OCI-LY7 (cell line): ENCODE data around the gene ABCB8. TPM values are rescaled to one million over a fixed set of nuclear protein-coding genes. Genes with fewer than 3 reads are reported as not detected.
A peak's percentile ranks its signal among the peaks of the same experiment; 100 is the strongest.

Experiments used
- BruUV-seq: library from RNA; stranded (reverse); fragments of 400-500 nt; replicated peaks from 2 replicates; lab custom pipeline; 2021; lab: Mats Ljungman, UMichigan
- CTCF ChIA-PET: fragments of 300-600 bp; sonication (Branson Sonifier 250); formaldehyde crosslinking; loops from one replicate; lab custom pipeline; 2022; ENCODE audit warnings: antibody characterized with exemption; ENCODE audit not compliant: unreplicated experiment; lab: Charles Lee
- POLR2A ChIA-PET: fragments of 300-600 bp; sonication (Branson Sonifier 250); formaldehyde crosslinking; loops from one replicate; lab custom pipeline; 2022; ENCODE audit warnings: antibody characterized with exemption; lab: Charles Lee
- DNase-seq: peaks from one replicate; pipeline ENCODE4 v3.0.0-alpha.2; 2015; ENCODE audit warnings: low spot score
- H2AFZ ChIP-seq: fragments of 200-600 bp; sonication (generic), shearing (Covaris generic); 2 replicates; pipeline ENCODE4 v1.6.1; 2014; ENCODE audit warnings: mild to moderate bottlenecking, antibody characterized with exemption, low read length, moderate library complexity
- H3K27ac ChIP-seq: fragments of 200-600 bp; sonication (generic); 2 replicates; pipeline ENCODE4 v1.5.1; 2014; ENCODE audit warnings: mixed run types, low read depth, mild to moderate bottlenecking, moderate library complexity, low read length, inconsistent platforms; ENCODE audit not compliant: poor library complexity, severe bottlenecking
- H3K36me3 ChIP-seq: fragments of 200-600 bp; sonication (generic); 2 replicates; pipeline ENCODE4 v1.6.1; 2014; ENCODE audit warnings: mild to moderate bottlenecking, antibody characterized with exemption, low read length, moderate library complexity, mixed read lengths; ENCODE audit not compliant: insufficient read depth
- H3K4me1 ChIP-seq: fragments of 200-600 bp; sonication (generic); 2 replicates; pipeline ENCODE4 v1.5.1; 2014; ENCODE audit warnings: mild to moderate bottlenecking, low read length; ENCODE audit not compliant: insufficient read depth, poor library complexity, severe bottlenecking
- H3K4me2 ChIP-seq: fragments of 200-600 bp; sonication (generic); 2 replicates; pipeline ENCODE4 v1.6.1; 2014; ENCODE audit warnings: mild to moderate bottlenecking, low read length
- H3K4me3 ChIP-seq: fragments of 200-600 bp; sonication (generic); 2 replicates; pipeline ENCODE4 v1.5.1; 2014; ENCODE audit warnings: mild to moderate bottlenecking, low read depth, low read length; ENCODE audit not compliant: poor library complexity, severe bottlenecking
- H3K79me2 ChIP-seq: fragments of 200-600 bp; sonication (generic); 2 replicates; pipeline ENCODE4 v1.6.1; 2016; ENCODE audit warnings: low read depth, mild to moderate bottlenecking, low read length, moderate library complexity, mixed read lengths; ENCODE audit not compliant: insufficient read depth
- H3K9me2 ChIP-seq: fragments of 200-600 bp; sonication (generic); 2 replicates; pipeline ENCODE4 v1.6.1; 2016; ENCODE audit warnings: mild to moderate bottlenecking, low read length, mixed read lengths; ENCODE audit not compliant: insufficient read depth
- H3K9me3 ChIP-seq: fragments of 200-600 bp; sonication (generic); 2 replicates; pipeline ENCODE4 v1.6.1; 2014; ENCODE audit warnings: mild to moderate bottlenecking, mixed run types, low read length, mixed read lengths
- H4K20me1 ChIP-seq: fragments of 200-600 bp; sonication (generic); 2 replicates; pipeline ENCODE4 v1.6.1; 2014; ENCODE audit warnings: mild to moderate bottlenecking, antibody characterized with exemption, low read length, moderate library complexity, mixed read lengths; ENCODE audit not compliant: insufficient read depth
- EZH2phosphoT487 ChIP-seq: fragments of 200-600 bp; sonication (generic); IDR thresholded peaks from 2 replicates; pipeline ENCODE4 v1.6.1; 2018; ENCODE audit warnings: low read depth, borderline replicate concordance, mild to moderate bottlenecking, mixed run types, antibody characterized with exemption, low read length, moderate library complexity, mixed read lengths
- intact Hi-C: fragments of 100-400 bp; cut with micrococcal nuclease; formaldehyde crosslinking; loops from one replicate; pipeline ENCODE4 v1.10.0; 2022; ENCODE audit not compliant: unreplicated experiment
- total RNA-seq, 2 experiments: library from RNA; depleted of rRNA in 1 of 2; stranded (reverse); fragments of >200 nt in 1 of 2; shearing (Covaris generic) in 1 of 2; gene quantifications; 2 replicates each; pipeline ENCODE4 v1.2.3, GENCODE V29; 2014 to 2022
- TF ChIP-seq, protein P1 (sequence below): fragments of 200-600 bp; sonication (generic); conservative IDR thresholded peaks from 2 replicates; pipeline ENCODE4 v1.5.1; 2014; ENCODE audit warnings: mild to moderate bottlenecking, antibody characterized with exemption, low read length, moderate library complexity, mixed read lengths

ABCB8 gene
- total RNA-seq, 2 experiments from 2014 or later: 32.0 to 64.7 TPM

DNA sequence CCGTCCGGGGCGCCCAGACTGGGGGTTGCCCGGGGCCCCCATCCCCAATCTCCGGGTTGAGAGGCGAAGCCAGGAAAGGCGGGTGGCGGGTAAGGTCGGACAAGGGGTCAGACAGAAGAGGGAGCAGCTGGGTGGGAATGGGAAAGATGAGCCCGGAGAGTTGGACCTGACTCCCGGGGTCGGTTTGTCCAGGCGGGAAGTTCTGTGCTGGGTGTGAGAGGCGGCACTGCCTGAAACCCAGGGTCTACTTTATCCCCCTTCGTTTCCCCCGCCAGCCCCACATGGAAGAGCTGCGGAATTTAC is 31.8 kb downstream of the ABCB8 start:
- BruUV-seq: no TSS peak
- TF ChIP-seq, protein P1, sequence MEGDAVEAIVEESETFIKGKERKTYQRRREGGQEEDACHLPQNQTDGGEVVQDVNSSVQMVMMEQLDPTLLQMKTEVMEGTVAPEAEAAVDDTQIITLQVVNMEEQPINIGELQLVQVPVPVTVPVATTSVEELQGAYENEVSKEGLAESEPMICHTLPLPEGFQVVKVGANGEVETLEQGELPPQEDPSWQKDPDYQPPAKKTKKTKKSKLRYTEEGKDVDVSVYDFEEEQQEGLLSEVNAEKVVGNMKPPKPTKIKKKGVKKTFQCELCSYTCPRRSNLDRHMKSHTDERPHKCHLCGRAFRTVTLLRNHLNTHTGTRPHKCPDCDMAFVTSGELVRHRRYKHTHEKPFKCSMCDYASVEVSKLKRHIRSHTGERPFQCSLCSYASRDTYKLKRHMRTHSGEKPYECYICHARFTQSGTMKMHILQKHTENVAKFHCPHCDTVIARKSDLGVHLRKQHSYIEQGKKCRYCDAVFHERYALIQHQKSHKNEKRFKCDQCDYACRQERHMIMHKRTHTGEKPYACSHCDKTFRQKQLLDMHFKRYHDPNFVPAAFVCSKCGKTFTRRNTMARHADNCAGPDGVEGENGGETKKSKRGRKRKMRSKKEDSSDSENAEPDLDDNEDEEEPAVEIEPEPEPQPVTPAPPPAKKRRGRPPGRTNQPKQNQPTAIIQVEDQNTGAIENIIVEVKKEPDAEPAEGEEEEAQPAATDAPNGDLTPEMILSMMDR: peak; percentile 14; the same call in 1 of the 2 replicates
- no peak for TF ChIP-seq EZH2phosphoT487
- H3K36me3 ChIP-seq: peaks cover 16% of the 10 kb centered on the region
- H4K20me1 ChIP-seq: no peaks in the 10 kb centered on the region
- H3K4me1 ChIP-seq: peaks cover 33% of the 10 kb centered on the region
- ChIA-PET CTCF (interaction anchor here (0.6 kb wide), 2 partner anchors 28 to 52 kb away, joined by 3 to 5 read pairs; no protein-coding TSS in a partner anchor), POLR2A (interaction anchor here (0.9 kb wide), 1 partner anchor 25 kb away, joined by 3 read pairs; no protein-coding TSS in a partner anchor)
- peak overlapping the region; percentile 98 for H3K4me3 ChIP-seq
- peak overlapping the region; percentile 98 for H3K4me2 ChIP-seq
- intact Hi-C loops: no loop called here
- H3K79me2 ChIP-seq: peaks cover 14% of the 10 kb centered on the region; the same call in 1 of the 2 replicates
- DNase-seq: no peak
- no peaks in the 10 kb centered on the region for H3K9me2 ChIP-seq
- H2AFZ ChIP-seq: peak overlapping the region; percentile 87; the same call in 1 of the 2 replicates
- H3K9me3 ChIP-seq: no peaks in the 10 kb centered on the region
- H3K27ac ChIP-seq: peak overlapping the region; percentile 70

DNA sequence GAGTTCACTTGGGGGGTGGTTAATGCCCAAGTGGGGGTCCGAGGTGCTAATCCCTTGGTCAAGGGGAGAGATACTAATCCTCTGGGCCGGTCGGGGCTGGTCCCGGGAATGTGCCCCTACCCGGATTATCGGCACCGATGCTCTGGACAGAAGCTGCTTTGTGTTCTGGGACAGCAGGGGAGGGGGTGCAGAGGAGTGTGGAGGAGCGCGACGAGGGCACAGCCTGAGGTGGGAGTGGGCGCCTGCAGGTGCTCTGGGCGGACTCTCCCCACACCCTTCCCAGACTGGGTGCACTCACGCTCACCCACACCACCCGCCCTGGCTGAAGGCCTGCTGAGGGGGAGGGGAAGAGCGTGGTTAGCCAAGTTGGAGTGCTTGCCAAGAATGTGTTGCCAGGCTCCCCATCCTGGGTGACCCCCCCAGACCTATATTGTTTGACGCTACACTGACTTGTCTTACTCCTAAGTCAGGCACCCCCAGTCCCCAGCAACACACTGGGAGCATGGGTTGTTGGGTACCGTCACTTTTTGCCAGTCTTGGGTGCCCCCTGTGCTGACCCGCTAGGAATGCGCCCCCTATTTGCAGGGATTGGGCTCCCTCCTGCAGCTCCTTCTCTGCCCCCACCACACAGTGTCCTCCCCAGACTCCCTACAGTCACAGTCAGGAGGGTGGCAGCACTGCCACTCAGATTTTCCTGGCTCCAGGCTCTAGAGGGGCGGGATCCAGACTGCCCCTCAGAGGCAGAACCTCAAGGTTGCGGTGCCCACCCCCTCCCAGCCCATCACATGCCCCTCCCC is 32.4 kb downstream of the ABCB8 start:
- peak overlapping the region; percentile 87; the same call in 1 of the 2 replicates for H2AFZ ChIP-seq
- H3K9me2 ChIP-seq: no peaks in the 10 kb centered on the region
- peaks cover 22% of the 10 kb centered on the region for H3K36me3 ChIP-seq
- peak overlapping the region; percentile 70 for H3K27ac ChIP-seq
- TF ChIP-seq, protein P1: peak; percentile 68
- TF ChIP-seq EZH2phosphoT487: no peak
- H4K20me1 ChIP-seq: no peaks in the 10 kb centered on the region
- peaks cover 14% of the 10 kb centered on the region; the same call in 1 of the 2 replicates for H3K79me2 ChIP-seq
- intact Hi-C loops: no loop called here
- peak; percentile 26 for DNase-seq
- H3K4me1 ChIP-seq: peaks cover 33% of the 10 kb centered on the region
- no TSS peak for BruUV-seq
- POLR2A ChIA-PET: interaction anchor here (0.9 kb wide), 2 partner anchors 24 to 32 kb away, joined by 3 read pairs; partner anchors contain the start of gene ABCB8
- H3K4me2 ChIP-seq: peak overlapping the region; percentile 98
- no peaks in the 10 kb centered on the region for H3K9me3 ChIP-seq
- peak overlapping the region; percentile 98 for H3K4me3 ChIP-seq
- CTCF ChIA-PET: interaction anchor here (0.6 kb wide), 2 partner anchors 28 to 52 kb away, joined by 3 to 5 read pairs; no protein-coding TSS in a partner anchor
